Measurements from ENCODE around the gene PTPRN2.

- TF ChIP-seq POLR2AphosphoS5 (IDR thresholded peaks at IDR 0.05; ENCODE audit: low read depth, low read length) (no peak), POLR2A (IDR thresholded peaks at IDR 0.05; ENCODE audit: insufficient read depth in 1 of 2, low read depth in 2 of 2, low read length in 2 of 2) (no peak), JUND (CRISPR knock-in tag; IDR thresholded peaks at IDR 0.05) (no peak), JUN (CRISPR knock-in tag; IDR thresholded peaks at IDR 0.05) (no peak), SETDB1 (CRISPR knock-in tag; IDR thresholded peaks at IDR 0.05; ENCODE audit: borderline replicate concordance) (no peak), ZNF513 (CRISPR knock-in tag; conservative IDR thresholded peaks at IDR 0.05) (no peak), TRIM22 (IDR thresholded peaks at IDR 0.05) (no peak), EP300 (IDR thresholded peaks at IDR 0.05; ENCODE audit: low read depth in 2 of 2, low read length in 2 of 2) (no peak), EP300 (CRISPR knock-in tag; IDR thresholded peaks at IDR 0.05; ENCODE audit: borderline replicate concordance) (no peak), CTCF (CRISPR knock-in tag; IDR thresholded peaks at IDR 0.05) (no peak), ZNF224 (CRISPR knock-in tag; IDR thresholded peaks at IDR 0.05) (no peak), ZBTB26 (CRISPR knock-in tag; IDR thresholded peaks at IDR 0.05; ENCODE audit: borderline replicate concordance) (no peak), GLI4 (CRISPR knock-in tag; IDR thresholded peaks at IDR 0.05; ENCODE audit: borderline replicate concordance) (no peak)
Observed at GRCh38 chr7:158142657-158143056, 445.0 kb downstream of the PTPRN2 start.
